Astrocyte of the spinal cord (primary cell): ENCODE results near the gene LRBA.

Experiments used
- DNase-seq: peaks from one replicate; pipeline ENCODE4 v3.0.0; 2011; ENCODE audit warnings: low read depth, low spot score
- H3K4me3 ChIP-seq: 2 replicates; pipeline ENCODE4 v1.5.1; 2011; ENCODE audit warnings: low read depth, mild to moderate bottlenecking, low read length, moderate library complexity
- CTCF ChIP-seq: IDR thresholded peaks from 2 replicates; pipeline ENCODE4 v1.5.1; 2012; ENCODE audit warnings: low read depth, mild to moderate bottlenecking, low read length, inconsistent platforms
- in situ Hi-C: cut with HindIII; loops from 2 replicates; pipeline ENCODE4 v1.10.0; 2017; ENCODE audit warnings: low sequenced_read_pairs

Gene LRBA

GRCh38 chr4:150457802-150458201 is 557.3 kb downstream of the LRBA start:
- no peak for DNase-seq
- H3K4me3 ChIP-seq = no peak overlapping the region
- no peak for TF ChIP-seq CTCF
- in situ Hi-C loops = no loop called here

GRCh38 chr4:150451883-150452282 is 563.2 kb downstream of the LRBA start:
- no peak for DNase-seq
- in situ Hi-C loops = no loop called here
- no peak overlapping the region for H3K4me3 ChIP-seq
- no peak for TF ChIP-seq CTCF

GRCh38 chr4:150447356-150447755 is 567.7 kb downstream of the LRBA start:
- in situ Hi-C loops = no loop called here
- no peak overlapping the region for H3K4me3 ChIP-seq
- no peak for TF ChIP-seq CTCF
- no peak for DNase-seq

GRCh38 chr4:150439451-150439933 is 575.6 kb downstream of the LRBA start:
- no peak overlapping the region for H3K4me3 ChIP-seq
- no peak for DNase-seq
- in situ Hi-C loops = no loop called here
- TF ChIP-seq CTCF = no peak

- TF ChIP-seq CTCF = no peak
Measured at GRCh38 chr4:150436598-150437370, 578.3 kb downstream of the LRBA start.

GRCh38 chr4:150431221-150431620 is 583.9 kb downstream of the LRBA start:
- in situ Hi-C loops = no loop called here
- DNase-seq = no peak
- no peak overlapping the region for H3K4me3 ChIP-seq
- TF ChIP-seq CTCF = no peak

More at GRCh38 chr4:150436598-150437370, 578.3 kb downstream of the LRBA start:
- in situ Hi-C loops = no loop called here
- DNase-seq = no peak
- H3K4me3 ChIP-seq = no peak overlapping the region
